AG08396 (cell line): ENCODE measurements around the gene CEP104.

ENCODE experiments used
- DNase-seq: peaks from one replicate; pipeline ENCODE4 v3.0.0; 2012; ENCODE audit warnings: low spot score, mixed read lengths

Gene CEP104

GRCh38 chr1:3762873-3763228, 94.2 kb downstream of the CEP104 start:
- no peak for DNase-seq

- no peak for DNase-seq
Observed at GRCh38 chr1:3762151-3762872, 94.7 kb downstream of the CEP104 start.
